8988T (cell line): Measurements from ENCODE around the gene P4HA1.

Experiments used
- DNase-seq: peaks from one replicate; pipeline ENCODE4 v3.0.0; 2011

The P4HA1 gene

GRCh38 chr10:72976886-72977285 is 119.8 kb downstream of the P4HA1 start:
- no peak for DNase-seq
